ENCODE measurements around the gene ATXN7L3.

Gene ATXN7L3

GRCh38 chr17:44183024-44183423, 16.7 kb downstream of the ATXN7L3 start:
- Histone ChIP-seq H3K79me2 (ENCODE audit: insufficient read depth, low read length) (peaks cover 57% of the 10 kb centered on the region), H3K27ac (ENCODE audit: low read depth, low read length) (no peak overlapping the region), H3K9me2 (replicated peaks; ENCODE audit: insufficient read depth, low read length) (no peaks in the 10 kb centered on the region), H3K9me3 (ENCODE audit: insufficient read depth, low read length) (no peaks in the 10 kb centered on the region), H3K9ac (ENCODE audit: low read length) (no peak overlapping the region), H2AFZ (ENCODE audit: low read depth, low read length, severe bottlenecking) (no peak overlapping the region), H3F3A (ENCODE audit: insufficient read depth) (0 out of 2 replicates have a peak, but pooled peaks cover 3% of the 10 kb centered on the region), H3K4me2 (ENCODE audit: low read depth, low read length, poor library complexity, severe bottlenecking) (no peak overlapping the region), H3K36me3 (ENCODE audit: low read length) (0 out of 2 replicates have a peak, but pooled peaks cover 2% of the 10 kb centered on the region), H4K20me1 (ENCODE audit: low read depth, low read length) (peaks cover 4% of the 10 kb centered on the region; the same call in 1 of the 2 replicates), H3K27me3 (ENCODE audit: low read length) (no peaks in the 10 kb centered on the region), H3K4me3 (ENCODE audit: insufficient read depth, low read length, poor library complexity, severe bottlenecking) (no peak overlapping the region)
- TF ChIP-seq EZH2phosphoT487 (conservative IDR thresholded peaks at IDR 0.05; ENCODE audit: low read length), result no peak
- TF ChIP-seq CTCF (IDR thresholded peaks at IDR 0.05; ENCODE audit: insufficient read depth, low read length, poor library complexity, severe bottlenecking), result no peak

- 0 out of 2 replicates have a peak, but pooled peaks cover 5% of the 10 kb centered on the region for H3K36me3 ChIP-seq (ENCODE audit: low read length)
These were observed 21.6 kb downstream of the ATXN7L3 start for GRCh38 chr17:44178133-44178532.

GRCh38 chr17:44177640-44178039, 22.0 kb downstream of the ATXN7L3 start:
- Histone ChIP-seq H3K4me2 (ENCODE audit: low read depth, low read length, poor library complexity, severe bottlenecking) (no peak overlapping the region), H3K9ac (ENCODE audit: low read length) (no peak overlapping the region)
- TF ChIP-seq CTCF (IDR thresholded peaks at IDR 0.05; ENCODE audit: insufficient read depth, low read length, poor library complexity, severe bottlenecking) (no peak), EZH2phosphoT487 (conservative IDR thresholded peaks at IDR 0.05; ENCODE audit: low read length) (no peak)

More at GRCh38 chr17:44178133-44178532, 21.6 kb downstream of the ATXN7L3 start:
- no peak overlapping the region for H3K4me3 ChIP-seq (ENCODE audit: insufficient read depth, low read length, poor library complexity, severe bottlenecking)
- no peak overlapping the region for H3K4me2 ChIP-seq (ENCODE audit: low read depth, low read length, poor library complexity, severe bottlenecking)
- no peaks in the 10 kb centered on the region for H3K9me3 ChIP-seq (ENCODE audit: insufficient read depth, low read length)
- TF ChIP-seq CTCF (IDR thresholded peaks at IDR 0.05; ENCODE audit: insufficient read depth, low read length, poor library complexity, severe bottlenecking) (no peak), EZH2phosphoT487 (conservative IDR thresholded peaks at IDR 0.05; ENCODE audit: low read length) (no peak)
- H3F3A ChIP-seq (ENCODE audit: insufficient read depth), result peaks cover 7% of the 10 kb centered on the region
- H3K9me2 ChIP-seq (replicated peaks; ENCODE audit: insufficient read depth, low read length), result no peaks in the 10 kb centered on the region
- H4K20me1 ChIP-seq (ENCODE audit: low read depth, low read length), result no peaks in the 10 kb centered on the region
- H3K27ac ChIP-seq (ENCODE audit: low read depth, low read length), result no peak overlapping the region
- no peaks in the 10 kb centered on the region for H3K27me3 ChIP-seq (ENCODE audit: low read length)
- no peak overlapping the region for H2AFZ ChIP-seq (ENCODE audit: low read depth, low read length, severe bottlenecking)
- H3K9ac ChIP-seq (ENCODE audit: low read length), result no peak overlapping the region
- peaks cover 14% of the 10 kb centered on the region for H3K79me2 ChIP-seq (ENCODE audit: insufficient read depth, low read length)

More at GRCh38 chr17:44177640-44178039, 22.0 kb downstream of the ATXN7L3 start:
- Histone ChIP-seq H2AFZ (ENCODE audit: low read depth, low read length, severe bottlenecking) (no peak overlapping the region), H3K36me3 (ENCODE audit: low read length) (0 out of 2 replicates have a peak, but pooled peaks cover 5% of the 10 kb centered on the region), H3F3A (ENCODE audit: insufficient read depth) (peaks cover 7% of the 10 kb centered on the region), H3K9me2 (replicated peaks; ENCODE audit: insufficient read depth, low read length) (no peaks in the 10 kb centered on the region), H3K27me3 (ENCODE audit: low read length) (no peaks in the 10 kb centered on the region), H3K27ac (ENCODE audit: low read depth, low read length) (no peak overlapping the region), H3K79me2 (ENCODE audit: insufficient read depth, low read length) (peaks cover 10% of the 10 kb centered on the region), H4K20me1 (ENCODE audit: low read depth, low read length) (no peaks in the 10 kb centered on the region), H3K4me3 (ENCODE audit: insufficient read depth, low read length, poor library complexity, severe bottlenecking) (no peak overlapping the region), H3K9me3 (ENCODE audit: insufficient read depth, low read length) (no peaks in the 10 kb centered on the region)
